Body of pancreas (tissue), 4 donors: ENCODE results near the gene RHOT1.

ENCODE experiments used
- CTCF ChIP-seq, 7 experiments: fragments of 450-650 bp in 4 of 7; fragments of 200-600 bp in 3 of 7; sonication (generic) in 3 of 7; IDR thresholded peaks; one replicate each; pipeline ENCODE4 v1.5.1; 2016 to 2019; ENCODE audit warnings: antibody characterized with exemption in 7 of 7
- POLR2A ChIP-seq, 3 donors: fragments of 450-650 bp; IDR thresholded peaks; one replicate each; pipeline ENCODE4 v1.6.1; 2016; ENCODE audit warnings: antibody characterized with exemption in 3 of 3, mild to moderate bottlenecking in 2 of 3

- TF ChIP-seq CTCF (IDR thresholded peaks at IDR 0.05) = no peak
- TF ChIP-seq POLR2A (IDR thresholded peaks at IDR 0.05) = no peak
These were observed 13.6 kb downstream of the RHOT1 start for GRCh38 chr17:32155896-32156295.
